IPS-NIHi7 (cell line): Measurements from ENCODE around the gene ANKRD31.
"Not testable (repeated sequence)": the region's sequence is repeated elsewhere in the genome, so short reads cannot be mapped to it uniquely, and the experiment has no call there.

Experiments used
- DNase-seq: peaks from one replicate; pipeline ENCODE4 v3.0.0; 2012; ENCODE audit warnings: mixed read lengths; ENCODE audit errors: extremely low spot score

The ANKRD31 gene

GRCh38 chr5:75152860-75153259, 83.8 kb downstream of the ANKRD31 start:
- DNase-seq: no peak

GRCh38 chr5:75148051-75148450, 88.6 kb downstream of the ANKRD31 start:
- DNase-seq: no peak

GRCh38 chr5:75142566-75143136, 94.0 kb downstream of the ANKRD31 start:
- DNase-seq: no peak

GRCh38 chr5:75140277-75140676, 96.4 kb downstream of the ANKRD31 start:
- no peak for DNase-seq

GRCh38 chr5:75138689-75139088, 98.0 kb downstream of the ANKRD31 start:
- DNase-seq: peak; percentile 14

GRCh38 chr5:75130818-75131349, 105.8 kb downstream of the ANKRD31 start:
- DNase-seq: no peak

GRCh38 chr5:75116856-75117255, 119.8 kb downstream of the ANKRD31 start:
- no peak for DNase-seq

GRCh38 chr5:75114311-75114710, 122.4 kb downstream of the ANKRD31 start:
- DNase-seq: not testable (repeated sequence)

- no peak for DNase-seq
These were observed 123.1 kb downstream of the ANKRD31 start for GRCh38 chr5:75113354-75114113.

- DNase-seq: no peak
These were observed 127.6 kb downstream of the ANKRD31 start for GRCh38 chr5:75108931-75109596.

GRCh38 chr5:75108515-75108914, 128.2 kb downstream of the ANKRD31 start:
- no peak for DNase-seq

GRCh38 chr5:75095956-75096355, 140.7 kb downstream of the ANKRD31 start:
- not testable (repeated sequence) for DNase-seq

- no peak for DNase-seq
These were observed 145.1 kb downstream of the ANKRD31 start for GRCh38 chr5:75091597-75091996.

- DNase-seq: no peak
These were observed 147.0 kb downstream of the ANKRD31 start for GRCh38 chr5:75089662-75090061.

- no peak for DNase-seq
These were observed 147.5 kb downstream of the ANKRD31 start for GRCh38 chr5:75089137-75089536.

GRCh38 chr5:75088648-75089047, 148.0 kb downstream of the ANKRD31 start:
- no peak for DNase-seq

- no peak for DNase-seq
These were observed 155.2 kb downstream of the ANKRD31 start for GRCh38 chr5:75081510-75081909.

- not testable (repeated sequence) for DNase-seq
These were observed 157.3 kb downstream of the ANKRD31 start for GRCh38 chr5:75079346-75079745.

GRCh38 chr5:75078027-75078426, 158.7 kb downstream of the ANKRD31 start:
- no peak for DNase-seq

GRCh38 chr5:75072061-75072460, 164.6 kb downstream of the ANKRD31 start:
- no peak for DNase-seq

GRCh38 chr5:75071100-75071499, 165.6 kb downstream of the ANKRD31 start:
- DNase-seq: no peak

- no peak for DNase-seq
These were observed 169.2 kb downstream of the ANKRD31 start for GRCh38 chr5:75067434-75067833.
